ENCODE results near the gene DNAH3. TPM values are rescaled to one million over a fixed set of nuclear protein-coding genes. Genes with fewer than 3 reads are reported as not detected.

Gene DNAH3
- total RNA-seq, 1 experiment from 2014 or later: 4.4 TPM

DNA sequence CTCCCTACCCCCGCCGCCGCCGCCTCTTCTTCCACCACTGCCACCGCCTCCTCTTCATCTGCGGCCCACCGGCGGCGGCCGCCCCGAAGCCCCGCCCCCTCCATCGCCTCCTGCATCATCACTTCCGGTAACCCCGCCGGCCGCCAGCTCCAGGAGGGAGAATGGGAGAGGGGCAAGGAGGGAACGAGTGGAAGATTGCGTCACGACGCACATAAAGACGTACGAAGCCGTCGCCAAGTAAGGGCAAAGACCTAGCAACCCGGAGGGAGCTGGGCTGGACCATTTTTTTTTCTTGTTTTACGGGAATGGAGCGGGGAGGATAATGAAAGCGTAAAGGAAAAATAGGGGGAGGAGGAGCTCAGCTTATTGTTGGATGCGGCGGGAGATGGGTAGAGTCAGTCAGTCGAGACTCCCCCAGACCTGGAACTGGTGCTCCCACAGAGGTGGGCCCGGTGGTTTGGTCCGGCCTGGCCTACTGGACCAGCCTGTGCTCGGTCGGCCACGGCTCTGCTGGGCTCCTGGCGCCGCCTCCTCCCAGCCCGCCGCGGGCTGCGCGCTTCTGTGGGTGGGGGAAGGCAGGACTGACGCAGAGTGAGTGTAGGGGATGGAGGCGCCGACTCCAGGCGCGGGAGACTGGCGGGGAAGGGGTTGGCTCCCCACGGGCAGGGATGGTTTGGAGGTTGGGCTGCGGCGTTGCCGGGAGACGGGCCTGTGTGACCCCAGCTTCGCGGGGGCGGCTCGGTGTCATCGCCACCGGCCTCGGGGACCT is 250.2 kb downstream of the DNAH3 start, which contains the start of the genes DCUN1D3 and LYRM1:
Gene DCUN1D3 (minus strand): TSS at position 60 of the 769 bp plus-strand sequence. CDS start 37,820 bp downstream, outside the sequence.
Gene LYRM1 (plus strand): TSS at position 473 of the 769 bp plus-strand sequence. CDS start 14,785 bp downstream, outside the sequence.
- peaks cover 52% of the 10 kb centered on the region for H3K4me1 ChIP-seq
- no peaks in the 10 kb centered on the region for H3K27me3 ChIP-seq (replicated peaks; ENCODE audit: control insufficient read depth, insufficient read depth, low read length)
- no peaks in the 10 kb centered on the region for H3K9me3 ChIP-seq
- Mint-ChIP-seq H3K4me1 (ENCODE audit: low read depth, unreplicated experiment) (peaks cover 54% of the 10 kb centered on the region), H3K4me3 (ENCODE audit: unreplicated experiment) (peak within 1 kb of the TSS; percentile 74), H3K27ac (ENCODE audit: unreplicated experiment) (peak within 1 kb of the TSS; percentile 93), H3K36me3 (ENCODE audit: insufficient read depth, unreplicated experiment) (peaks cover 52% of the 10 kb centered on the region), H3K27me3 (ENCODE audit: insufficient read depth, unreplicated experiment) (no peaks in the 10 kb centered on the region), H3K9me3 (ENCODE audit: unreplicated experiment) (no peaks in the 10 kb centered on the region)
- TF ChIP-seq, protein P1, sequence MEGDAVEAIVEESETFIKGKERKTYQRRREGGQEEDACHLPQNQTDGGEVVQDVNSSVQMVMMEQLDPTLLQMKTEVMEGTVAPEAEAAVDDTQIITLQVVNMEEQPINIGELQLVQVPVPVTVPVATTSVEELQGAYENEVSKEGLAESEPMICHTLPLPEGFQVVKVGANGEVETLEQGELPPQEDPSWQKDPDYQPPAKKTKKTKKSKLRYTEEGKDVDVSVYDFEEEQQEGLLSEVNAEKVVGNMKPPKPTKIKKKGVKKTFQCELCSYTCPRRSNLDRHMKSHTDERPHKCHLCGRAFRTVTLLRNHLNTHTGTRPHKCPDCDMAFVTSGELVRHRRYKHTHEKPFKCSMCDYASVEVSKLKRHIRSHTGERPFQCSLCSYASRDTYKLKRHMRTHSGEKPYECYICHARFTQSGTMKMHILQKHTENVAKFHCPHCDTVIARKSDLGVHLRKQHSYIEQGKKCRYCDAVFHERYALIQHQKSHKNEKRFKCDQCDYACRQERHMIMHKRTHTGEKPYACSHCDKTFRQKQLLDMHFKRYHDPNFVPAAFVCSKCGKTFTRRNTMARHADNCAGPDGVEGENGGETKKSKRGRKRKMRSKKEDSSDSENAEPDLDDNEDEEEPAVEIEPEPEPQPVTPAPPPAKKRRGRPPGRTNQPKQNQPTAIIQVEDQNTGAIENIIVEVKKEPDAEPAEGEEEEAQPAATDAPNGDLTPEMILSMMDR (IDR thresholded peaks at IDR 0.05; ENCODE audit: insufficient read depth in 1 of 2, low read depth in 1 of 2, low read length in 1 of 2, severe bottlenecking in 1 of 2, unreplicated experiment in 1 of 2): no peak
- H3K4me3 ChIP-seq (ENCODE audit: low read depth, low read length): peak within 1 kb of the TSS; percentile 68
- ChIA-PET POLR2A (interaction anchor here (0.6 to 1.9 kb wide), 10 partner anchors 8 to 700 kb away, joined by 3 to 10 read pairs (median 5); partner anchors contain the start of genes ERI2 and REXO5), CTCF (interaction anchor here (0.6 to 1.6 kb wide), 4 partner anchors 11 to 113 kb away, joined by 3 to 6 read pairs (median 6); no protein-coding TSS in a partner anchor)
- peak; percentile 94 to 98 for DNase-seq
- intact Hi-C loops (cut with micrococcal nuclease; ENCODE audit: unreplicated experiment): loop anchor here (1.0 to 5.0 kb wide), 4 partner anchors 38 to 182 kb away; no protein-coding TSS in a partner anchor
- BruUV-seq (replicated peaks): no TSS peak
- H3K36me3 ChIP-seq (ENCODE audit: control insufficient read depth, insufficient read depth, low read length): no peaks in the 10 kb centered on the region

DNA sequence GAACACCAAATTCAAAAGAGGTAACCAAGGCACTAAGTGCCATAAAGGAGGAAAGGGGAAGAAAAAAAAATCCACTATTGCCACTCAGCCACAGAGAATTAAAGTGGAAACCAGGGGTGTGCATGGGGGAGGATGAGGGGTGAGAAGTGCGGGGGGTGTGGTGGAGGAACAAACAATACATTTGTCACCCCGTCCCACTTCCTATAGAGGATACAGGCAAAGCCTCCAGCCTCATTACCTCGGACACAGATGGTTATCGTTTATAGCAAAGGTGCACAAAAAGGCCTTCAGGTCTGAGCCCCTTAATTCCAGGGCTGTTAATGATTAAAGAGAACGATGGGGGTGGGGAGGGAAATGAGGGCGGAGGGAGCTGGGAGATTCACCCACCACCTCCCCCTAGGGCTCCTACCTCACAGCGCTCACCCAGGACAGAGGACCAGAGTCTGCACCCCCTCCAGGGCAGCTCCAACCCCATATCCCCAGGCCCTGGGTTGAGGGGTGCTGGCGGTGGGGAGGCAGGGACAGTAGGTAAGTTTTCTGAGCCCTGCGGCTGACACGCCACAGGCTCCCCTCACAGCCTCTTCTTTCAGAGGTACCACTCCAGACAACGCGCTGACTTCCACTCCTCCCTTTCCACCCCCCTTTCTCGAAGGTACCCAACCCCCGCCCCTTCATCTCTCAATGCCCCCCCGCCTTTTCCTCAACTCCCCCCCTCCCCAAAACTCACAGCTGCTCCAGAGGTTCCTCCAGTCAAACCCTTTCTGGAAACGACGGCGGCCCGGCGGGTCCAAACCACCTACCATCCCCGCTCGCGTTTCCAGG is 251.0 kb downstream of the DNAH3 start:
- intact Hi-C loops (cut with micrococcal nuclease; ENCODE audit: unreplicated experiment): loop anchor here (1.0 to 5.0 kb wide), 4 partner anchors 39 to 183 kb away; no protein-coding TSS in a partner anchor

More for the DNA sequence above, 251.0 kb downstream of the DNAH3 start:
- peak; percentile 72 to 75 for DNase-seq
- H3K36me3 ChIP-seq (ENCODE audit: control insufficient read depth, insufficient read depth, low read length): no peaks in the 10 kb centered on the region
- TF ChIP-seq, protein P1 (IDR thresholded peaks at IDR 0.05; ENCODE audit: insufficient read depth in 1 of 2, low read depth in 1 of 2, low read length in 1 of 2, severe bottlenecking in 1 of 2, unreplicated experiment in 1 of 2): no peak
- peak overlapping the region; percentile 93 for H3K27ac Mint-ChIP-seq (ENCODE audit: unreplicated experiment)
- peak overlapping the region; percentile 74 for H3K4me3 Mint-ChIP-seq (ENCODE audit: unreplicated experiment)
- peak overlapping the region; percentile 68 for H3K4me3 ChIP-seq (ENCODE audit: low read depth, low read length)
- BruUV-seq (replicated peaks): no TSS peak
- no peaks in the 10 kb centered on the region for H3K27me3 ChIP-seq (replicated peaks; ENCODE audit: control insufficient read depth, insufficient read depth, low read length)
- H3K4me1 ChIP-seq: peaks cover 44% of the 10 kb centered on the region
- POLR2A ChIA-PET: interaction anchor here (0.6 to 1.9 kb wide), 8 partner anchors 10 to 93 kb away, joined by 4 to 10 read pairs (median 6); partner anchors contain the start of genes ERI2 and REXO5
- H3K4me1 Mint-ChIP-seq (ENCODE audit: low read depth, unreplicated experiment): peaks cover 48% of the 10 kb centered on the region
- CTCF ChIA-PET: interaction anchor here (0.6 to 1.6 kb wide), 3 partner anchors 34 to 112 kb away, joined by 6 read pairs; no protein-coding TSS in a partner anchor
- H3K36me3 Mint-ChIP-seq (ENCODE audit: insufficient read depth, unreplicated experiment): peaks cover 58% of the 10 kb centered on the region
- H3K27me3 Mint-ChIP-seq (ENCODE audit: insufficient read depth, unreplicated experiment): no peaks in the 10 kb centered on the region
- no peaks in the 10 kb centered on the region for H3K9me3 ChIP-seq
- no peaks in the 10 kb centered on the region for H3K9me3 Mint-ChIP-seq (ENCODE audit: unreplicated experiment)

All from Caco-2 (cell line).